ENCODE data around the gene CYP2D6. TPM values are rescaled to one million over a fixed set of nuclear protein-coding genes. Genes with fewer than 3 reads are reported as not detected.

Gene CYP2D6
- total and polyA plus RNA-seq, 2 of the 8 experiments (the other 6 are each of a cell fraction or from before 2014, with no cell fraction given) = 0.93 to 1.7 TPM

GRCh38 chr22:42108848-42109247 lies 21.8 kb downstream of the CYP2D6 start:
- Histone ChIP-seq H2BK15ac (ENCODE audit: low read length) (no peak overlapping the region), H3K23me2 (ENCODE audit: low read depth, low read length) (no peaks in the 10 kb centered on the region), H3K9me3 (ENCODE audit: insufficient read depth in 2 of 2, low read depth in 1 of 2, low read length in 1 of 2) (no peaks in the 10 kb centered on the region), H3K4me3 (ENCODE audit: extremely low read depth in 1 of 4, insufficient read depth in 2 of 4, low read depth in 3 of 4, low read length in 4 of 4) (0 out of 8 replicates have a peak overlapping the region, but pooled peaks of 1 of the 4 experiments have one; percentile 11), H3K79me1 (ENCODE audit: low read depth, low read length) (no peaks in the 10 kb centered on the region), H3K79me2 (ENCODE audit: control insufficient read depth in 1 of 2, insufficient read depth in 2 of 2, low read length in 2 of 2) (no peaks in the 10 kb centered on the region), H3K4ac (replicated peaks; ENCODE audit: insufficient read length, low read depth, low read length) (no peak overlapping the region), H2BK5ac (ENCODE audit: low read depth, low read length) (no peak overlapping the region), H3K56ac (replicated peaks; ENCODE audit: insufficient read length, low read depth, low read length) (no peak overlapping the region), H3K23ac (ENCODE audit: insufficient read length) (no peak overlapping the region), H2AFZ (ENCODE audit: low read length) (no peak overlapping the region), H3K18ac (ENCODE audit: extremely low read depth, low read length) (no peak overlapping the region), H3K27me3 (replicated peaks in 1 of 4; ENCODE audit: control insufficient read depth in 3 of 4, extremely low read depth in 1 of 4, insufficient read depth in 3 of 4, low read length in 3 of 4) (peaks cover 0 to 7% (median 3%) of the 10 kb centered on the region in 4 experiments; a peak in 3 of 7 replicates), H2AK5ac (ENCODE audit: low read depth, low read length) (no peak overlapping the region), H4K8ac (ENCODE audit: extremely low read depth, insufficient read depth, low read length) (no peak overlapping the region), H3K36me3 (ENCODE audit: control insufficient read depth in 2 of 4, insufficient read depth in 4 of 4, low read length in 3 of 4) (no peaks in the 10 kb centered on the region), H3K14ac (ENCODE audit: insufficient read length) (no peak overlapping the region), H4K20me1 (replicated peaks in 1 of 2; ENCODE audit: control insufficient read depth in 1 of 2, insufficient read depth in 2 of 2, low read length in 2 of 2) (no peaks in the 10 kb centered on the region), H3K9ac (replicated peaks in 1 of 4; ENCODE audit: extremely low read depth in 1 of 4, low read depth in 3 of 4, low read length in 3 of 4) (no peak overlapping the region), H4K91ac (replicated peaks; ENCODE audit: insufficient read length, low read length) (no peak overlapping the region), H3K4me1 (replicated peaks in 1 of 4; ENCODE audit: control insufficient read depth in 3 of 4, insufficient read depth in 4 of 4, low read length in 3 of 4) (peaks cover 0 to 3% (median 0%) of the 10 kb centered on the region in 4 experiments; a peak in 2 of 7 replicates), H2BK120ac (replicated peaks; ENCODE audit: low read depth, low read length) (no peak overlapping the region), H3K27ac (ENCODE audit: low read depth, low read length) (no peak overlapping the region), H3K4me2 (ENCODE audit: insufficient read depth in 1 of 2, low read depth in 2 of 2, low read length in 2 of 2) (no peak overlapping the region), H2BK20ac (ENCODE audit: low read length) (no peak overlapping the region), H2BK12ac (ENCODE audit: low read depth, low read length) (no peak overlapping the region), H4K5ac (ENCODE audit: insufficient read length, low read depth, low read length) (no peak overlapping the region)
- no peak for FAIRE-seq
- peak in 1 of 2 experiments; percentile 69 for DNase-seq (ENCODE audit: low read depth in 1 of 2, low spot score in 2 of 2)
- TF ChIP-seq MAX (IDR thresholded peaks at IDR 0.05) = 0 out of 2 replicates have a peak, but pooled peaks have one; percentile 19
- no peak for TF ChIP-seq SRF (IDR thresholded peaks at IDR 0.05; ENCODE audit: low read depth, low read length)
- ChIA-PET CTCF (ENCODE audit: partially characterized antibody) (interaction anchor here (3.7 to 7.3 kb wide), 3 partner anchors 10 to 141 kb away, joined by 16 to 116 read pairs (median 55); partner anchors contain the start of genes NDUFA6 and SEPTIN3), POLR2A (ENCODE audit: partially characterized antibody) (interaction anchor here (0.6 kb wide), 1 partner anchor 185 kb away, joined by 4 read pairs; no protein-coding TSS in a partner anchor)
- 34% methylated on average over 18 of the region's 18 CpGs; no CpG with 5 or more reads in 1 of the 2 experiments for WGBS, 2 experiments (ENCODE audit: extremely low coverage in 1 of 2, insufficient coverage in 1 of 2, insufficient read length in 1 of 2, insufficient replicate concordance in 2 of 2, low coverage in 1 of 2, low lambda C conversion rate in 2 of 2, missing lambda C conversion rate in 1 of 2)

All from H1 (cell line).